Measurements from ENCODE around the gene EZR.

Gene EZR

DNA sequence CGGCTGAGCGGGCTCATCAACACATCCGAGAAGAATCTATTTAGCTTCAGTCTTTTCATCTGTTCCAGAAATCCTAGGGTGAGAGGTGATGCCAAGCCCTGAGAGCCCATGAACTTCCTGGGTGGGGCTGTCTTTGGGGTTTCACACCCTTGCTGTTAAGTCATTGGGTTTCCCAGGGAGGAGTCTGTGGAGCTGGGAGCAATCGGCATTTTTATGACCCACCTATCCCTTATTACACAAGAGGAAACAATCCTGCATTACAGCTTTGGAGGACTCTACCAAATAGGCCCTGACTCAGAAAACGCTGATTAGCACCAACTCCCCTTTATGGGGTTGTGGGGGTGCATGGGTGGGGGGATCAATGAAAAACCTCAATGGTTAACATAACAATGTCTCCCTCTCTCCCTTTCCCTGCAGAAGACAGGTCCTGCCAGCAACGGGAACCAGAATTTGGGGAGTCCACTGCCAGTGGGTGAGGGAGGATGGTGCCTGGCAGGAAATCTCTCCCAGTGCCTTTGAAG is 46.3 kb downstream of the EZR start:
- DNase-seq = no peak

DNA sequence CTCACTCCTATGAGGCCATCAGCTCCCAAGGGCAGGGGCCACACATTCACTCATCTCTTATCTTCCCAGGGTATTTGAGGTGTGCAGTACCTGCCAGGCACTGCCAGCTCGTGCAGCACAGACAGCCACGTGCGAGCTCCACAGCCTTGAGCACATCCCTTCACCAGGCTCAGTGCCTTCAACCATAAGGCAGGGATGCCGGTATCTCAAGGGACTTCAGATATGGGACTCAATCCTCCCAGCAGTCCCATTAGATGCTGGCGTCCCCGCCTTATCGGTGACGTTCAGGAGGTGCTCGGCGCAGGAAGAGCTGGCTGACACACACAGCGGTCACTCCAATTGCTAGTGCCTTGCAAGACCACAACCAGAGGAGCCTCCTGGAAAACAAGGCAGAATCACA is 47.0 kb downstream of the EZR start:
- no peak for DNase-seq

DNA sequence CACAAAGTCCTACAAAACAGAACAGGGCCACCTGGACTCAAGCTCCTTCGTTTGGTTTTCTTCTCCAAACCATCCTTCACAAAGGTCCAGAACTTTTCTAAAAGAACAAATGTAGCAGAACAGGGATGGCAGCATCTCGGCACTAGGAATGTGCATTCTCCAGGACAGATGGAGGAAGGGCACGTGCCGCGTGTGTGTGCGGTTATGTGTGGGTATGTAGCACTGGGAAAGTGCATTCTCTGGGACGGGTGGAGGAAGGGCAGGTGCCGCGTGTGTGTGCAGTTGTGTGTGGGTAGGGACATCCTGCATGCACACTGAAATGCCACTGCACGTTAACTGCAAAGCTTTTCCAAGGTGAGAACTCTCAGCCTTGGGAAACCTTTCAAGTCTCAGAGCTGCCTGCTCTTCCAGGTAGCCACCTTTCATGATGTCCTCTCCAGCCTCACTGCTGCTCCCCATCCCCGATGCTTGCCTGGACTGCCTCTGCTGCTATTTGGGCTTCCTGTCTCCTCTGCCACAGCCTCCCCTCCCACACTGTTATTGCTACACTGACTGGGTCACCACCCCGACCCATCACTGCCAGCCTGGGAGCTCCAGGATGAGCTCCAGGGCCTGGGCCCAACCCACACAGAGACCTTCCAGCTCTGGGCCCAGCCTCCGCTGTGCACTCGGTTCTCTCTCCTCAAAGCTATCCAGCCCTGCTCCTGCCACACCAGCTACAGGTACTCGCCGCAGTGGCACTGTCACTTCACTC is 47.6 kb downstream of the EZR start:
- no peak for DNase-seq

GRCh38 chr6:158770533-158771330 is 48.4 kb downstream of the EZR start:
- no peak for DNase-seq

GRCh38 chr6:158769771-158770432 is 49.3 kb downstream of the EZR start:
- no peak for DNase-seq

- DNase-seq = no peak
Observed at GRCh38 chr6:158769234-158769770, 49.9 kb downstream of the EZR start.

DNA sequence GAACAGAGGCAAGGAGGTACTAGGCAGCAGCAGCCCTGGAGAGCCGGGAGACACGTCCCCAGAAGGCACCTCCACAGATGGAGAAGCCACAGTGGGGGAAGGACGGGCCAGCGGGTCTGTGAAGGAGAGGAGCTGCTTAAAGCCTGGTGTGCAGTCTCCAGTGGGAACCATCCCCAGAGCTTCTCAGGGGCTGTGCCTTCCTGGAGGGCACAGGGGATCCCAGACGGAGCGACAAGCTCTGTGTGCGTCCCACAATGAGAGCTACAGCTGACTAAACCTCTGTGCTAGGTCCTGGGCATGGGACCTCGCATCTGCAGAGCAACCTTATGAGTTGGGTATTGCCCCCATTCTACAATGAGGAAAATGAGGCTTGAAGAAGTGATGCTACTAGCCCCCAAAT is 50.7 kb downstream of the EZR start:
- DNase-seq = no peak

DNA sequence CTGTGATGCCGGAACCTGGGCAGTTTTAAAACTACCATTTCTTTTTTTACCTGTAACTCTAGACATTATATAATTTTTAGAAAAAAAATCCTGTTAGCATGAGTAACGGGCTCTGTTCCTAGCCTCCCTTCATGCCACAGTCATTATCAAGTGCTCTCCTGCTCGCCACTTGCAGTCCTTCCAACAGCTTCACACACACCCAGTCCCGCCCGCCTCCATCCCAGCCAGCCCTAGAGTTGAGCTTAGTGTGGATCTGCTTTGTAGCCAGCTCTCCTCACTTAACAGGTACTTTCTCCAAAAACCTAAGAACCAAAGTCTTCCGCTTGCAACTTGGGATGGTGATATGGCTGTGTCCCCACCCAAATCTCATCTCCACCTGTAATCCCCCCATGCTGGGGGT is 51.5 kb downstream of the EZR start:
- DNase-seq = no peak

GRCh38 chr6:158766621-158767455 is 52.3 kb downstream of the EZR start:
- no peak for DNase-seq

DNA sequence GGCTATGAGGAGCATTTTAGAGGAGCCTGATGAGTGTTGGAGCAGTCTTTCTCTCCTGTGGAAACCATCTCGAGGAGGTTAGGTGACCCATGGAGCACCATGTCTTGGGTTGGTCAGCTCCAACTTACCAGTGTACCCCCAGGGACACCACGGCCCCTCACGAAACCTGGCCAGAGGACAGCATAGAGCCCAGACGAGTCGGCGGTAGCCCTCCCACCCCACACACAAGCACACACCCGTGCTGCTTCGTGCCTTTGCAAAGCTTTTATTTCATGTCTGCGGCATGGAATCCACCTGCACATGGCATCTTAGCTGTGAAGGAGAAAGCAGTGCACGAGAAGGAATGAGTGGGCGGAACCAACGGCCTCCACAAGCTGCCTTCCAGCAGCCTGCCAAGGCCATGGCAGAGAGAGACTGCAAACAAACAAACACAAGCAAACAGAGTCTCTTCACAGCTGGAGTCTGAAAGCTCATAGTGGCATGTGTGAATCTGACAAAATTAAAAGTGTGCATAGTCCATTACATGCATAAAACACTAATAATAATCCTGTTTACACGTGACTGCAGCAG is 53.6 kb downstream of the EZR start:
- no peak for DNase-seq

- DNase-seq = no peak
Observed at GRCh38 chr6:158764926-158765325, 54.2 kb downstream of the EZR start.

- DNase-seq = no peak
Observed at GRCh38 chr6:158764183-158764849, 54.9 kb downstream of the EZR start.

GRCh38 chr6:158763434-158764182 is 55.6 kb downstream of the EZR start:
- no peak for DNase-seq

- no peak for DNase-seq
Observed at GRCh38 chr6:158762787-158763433, 56.3 kb downstream of the EZR start.

DNA sequence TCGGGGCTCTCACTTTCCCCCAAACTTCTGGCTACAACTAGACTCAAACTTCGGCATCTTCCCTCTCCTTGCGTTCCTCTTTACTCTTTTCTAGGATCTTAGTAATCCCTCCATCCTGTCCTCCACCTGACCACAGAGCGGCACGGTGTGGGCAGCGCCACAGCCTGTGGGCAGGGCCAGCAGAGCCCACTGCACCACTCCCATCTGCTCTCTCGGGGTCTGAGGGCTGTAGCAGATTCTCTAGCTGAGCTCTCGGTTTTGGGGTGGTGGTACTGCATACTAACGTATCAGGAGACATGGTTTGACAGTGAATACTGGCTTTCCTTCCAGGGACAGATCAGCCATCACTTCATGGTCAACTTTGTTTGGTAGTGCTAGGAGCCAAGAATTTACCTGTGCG is 57.4 kb downstream of the EZR start:
- no peak for DNase-seq

DNA sequence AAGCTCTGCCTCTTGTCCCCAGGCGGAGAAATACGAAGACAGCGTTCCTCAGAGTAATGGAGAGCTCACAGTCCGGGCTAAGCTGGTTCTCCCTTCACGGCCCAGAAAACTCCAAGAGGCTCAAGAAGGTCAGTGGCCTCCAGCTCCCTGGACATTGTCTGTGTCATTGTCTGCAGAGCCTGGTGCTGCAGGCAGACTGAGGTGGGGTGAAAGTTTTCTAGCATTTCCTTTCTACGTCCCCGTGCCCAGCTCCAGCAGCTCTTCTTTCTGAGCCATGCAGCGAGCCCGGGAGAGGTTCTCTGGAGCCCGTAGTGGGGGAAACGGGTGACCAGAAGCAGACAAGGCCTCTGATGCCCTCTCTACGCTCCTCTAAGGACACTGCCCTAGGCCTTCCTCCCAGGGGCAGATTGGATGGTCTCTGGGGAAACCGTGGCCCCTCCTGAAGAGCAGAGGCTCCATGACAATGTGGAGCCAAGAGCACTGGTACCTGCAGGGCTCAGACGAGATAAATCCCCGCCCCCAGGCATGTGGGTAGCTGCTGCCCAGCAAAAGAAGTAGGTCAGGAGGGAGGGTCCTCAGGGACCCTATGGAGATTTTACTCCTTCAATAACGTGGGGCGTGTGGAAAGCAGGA is 58.4 kb downstream of the EZR start:
- DNase-seq = no peak

- no peak for DNase-seq
Observed at GRCh38 chr6:158759966-158760617, 59.1 kb downstream of the EZR start.

DNA sequence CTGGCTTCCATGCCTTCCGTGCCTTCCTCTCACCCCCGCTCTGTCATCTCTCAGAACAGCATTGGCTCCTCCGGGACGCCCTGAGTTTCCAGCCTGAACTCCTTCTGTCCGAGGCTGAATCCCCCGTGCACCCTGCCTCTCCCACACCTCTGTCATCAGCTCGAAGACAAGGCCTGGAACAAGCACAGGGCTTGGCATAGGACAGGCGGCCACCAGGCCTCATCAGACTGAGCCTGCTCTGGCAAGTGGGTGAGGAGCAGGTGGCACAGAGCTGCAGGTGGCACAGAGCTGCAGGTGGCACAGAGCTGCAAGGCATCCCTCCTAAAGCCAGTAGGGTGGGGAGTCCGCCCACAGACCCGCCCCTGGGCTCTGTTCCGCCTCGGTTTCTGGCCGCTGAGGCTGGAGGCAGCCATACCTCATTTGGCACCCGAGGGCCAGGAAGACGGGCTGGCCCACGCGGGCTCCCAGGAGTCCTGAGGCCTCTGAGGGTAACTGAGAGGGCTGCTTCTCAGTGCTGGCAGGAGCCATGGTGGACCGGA is 60.2 kb downstream of the EZR start:
- DNase-seq = peak; percentile 46

DNA sequence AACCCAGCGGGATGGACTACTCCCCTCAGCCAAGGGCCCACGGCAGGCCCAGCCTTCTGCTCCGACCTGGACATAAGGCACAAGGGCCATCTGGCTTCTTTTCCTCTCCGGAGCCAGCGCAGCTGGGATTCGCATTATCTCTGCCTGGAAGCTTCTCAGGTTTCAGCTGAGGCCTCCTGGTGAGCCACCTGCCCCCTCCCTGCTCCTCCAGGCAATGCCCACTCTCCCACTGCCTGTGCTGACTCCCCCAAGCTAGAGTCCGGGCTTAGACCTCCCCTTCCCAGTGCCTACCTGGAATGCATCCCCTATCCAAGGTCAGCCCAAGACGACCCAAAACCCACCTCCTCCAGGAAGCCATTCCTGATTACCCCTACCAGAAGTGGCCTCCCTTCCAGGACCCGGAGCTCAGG is 60.7 kb downstream of the EZR start:
- DNase-seq = peak; percentile 61

Data from NCI-H2107 (cell line).